Activated T-cell treated with anti-CD3 and anti-CD28 coated beads, Interleukin-2, amount 50 U/mL, for 48 hours (primary cell): ENCODE results near the gene DNAJC12.
"Not testable (repeated sequence)": the region's sequence is repeated elsewhere in the genome, so short reads cannot be mapped to it uniquely, and the experiment has no call there.

Experiments used
- DNase-seq, 2 experiments: peaks; one replicate each; pipeline ENCODE4 v3.0.0-alpha.2; 2020

Gene DNAJC12

GRCh38 chr10:67839511-67839910, 1.5 kb upstream of the DNAJC12 start:
- not testable (repeated sequence) for DNase-seq

GRCh38 chr10:67836972-67837371, 1.0 kb downstream of the DNAJC12 start:
- no peak for DNase-seq

DNA sequence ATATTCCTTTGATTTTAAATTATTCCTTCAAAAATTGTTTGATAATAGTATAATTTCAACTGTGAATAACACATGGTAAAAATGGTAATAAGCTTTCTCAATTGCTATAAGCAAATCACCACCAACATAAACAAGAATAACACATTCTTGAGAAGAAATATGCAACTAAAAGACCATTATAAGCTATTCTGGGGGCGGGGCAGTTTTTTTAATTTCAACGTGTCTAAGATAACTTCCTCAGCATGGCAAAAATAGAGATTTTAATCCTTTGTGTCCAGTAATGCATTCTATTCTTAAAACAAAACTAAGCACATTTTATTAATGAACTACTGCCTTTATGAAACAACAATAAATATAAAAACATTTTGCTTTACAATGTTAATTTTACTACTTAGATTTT, 1.5 kb downstream of the DNAJC12 start:
- DNase-seq = no peak

- DNase-seq = not testable (repeated sequence)
Observed at GRCh38 chr10:67835541-67836394, 2.2 kb downstream of the DNAJC12 start.

DNA sequence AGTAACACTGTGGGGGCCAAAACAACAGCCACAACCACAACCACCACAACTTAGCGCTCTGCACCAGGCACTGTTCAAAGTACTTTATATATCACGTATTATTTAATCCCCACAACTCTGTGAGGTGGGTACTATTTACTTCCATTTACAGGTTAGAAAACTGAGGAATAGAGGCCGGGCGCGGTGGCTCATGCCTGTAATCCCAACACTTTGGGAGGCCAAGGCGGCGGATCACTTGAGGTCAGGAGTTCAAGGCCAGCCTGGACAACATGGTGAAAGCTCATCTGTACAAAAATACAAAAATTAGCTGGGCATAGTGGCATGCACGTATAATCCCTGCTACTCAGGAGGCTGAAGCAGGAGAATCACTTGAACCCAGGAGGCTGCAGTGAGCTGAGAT, 3.6 kb downstream of the DNAJC12 start:
- no peak for DNase-seq

- no peak for DNase-seq
Observed at GRCh38 chr10:67827811-67828210, 10.2 kb downstream of the DNAJC12 start.

- DNase-seq = no peak
Observed at GRCh38 chr10:67819768-67820204, 18.2 kb downstream of the DNAJC12 start.

- DNase-seq = no peak
Observed at GRCh38 chr10:67818323-67818722, 19.7 kb downstream of the DNAJC12 start.

GRCh38 chr10:67816719-67817118, 21.3 kb downstream of the DNAJC12 start:
- DNase-seq = no peak

GRCh38 chr10:67815571-67816059, 22.4 kb downstream of the DNAJC12 start:
- no peak for DNase-seq

DNA sequence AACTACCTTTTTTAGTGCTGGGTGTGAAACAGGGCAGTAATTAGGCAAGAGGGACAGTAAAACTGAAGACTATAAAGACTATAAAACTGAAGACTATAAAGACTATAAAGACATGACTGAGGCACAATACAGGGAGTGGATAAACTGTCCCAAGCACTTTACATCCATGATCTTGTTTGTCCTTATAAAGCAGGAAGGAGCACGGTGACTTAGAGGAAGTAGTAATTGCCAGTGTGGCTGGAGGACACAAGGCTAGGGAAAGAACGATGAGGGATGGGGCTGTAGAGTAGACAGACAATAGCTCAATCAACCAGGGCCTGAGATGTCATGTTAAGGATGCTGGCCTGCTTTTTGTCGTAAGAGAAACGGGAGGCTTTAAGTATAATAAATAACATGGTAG, 26.0 kb downstream of the DNAJC12 start:
- DNase-seq = no peak

DNA sequence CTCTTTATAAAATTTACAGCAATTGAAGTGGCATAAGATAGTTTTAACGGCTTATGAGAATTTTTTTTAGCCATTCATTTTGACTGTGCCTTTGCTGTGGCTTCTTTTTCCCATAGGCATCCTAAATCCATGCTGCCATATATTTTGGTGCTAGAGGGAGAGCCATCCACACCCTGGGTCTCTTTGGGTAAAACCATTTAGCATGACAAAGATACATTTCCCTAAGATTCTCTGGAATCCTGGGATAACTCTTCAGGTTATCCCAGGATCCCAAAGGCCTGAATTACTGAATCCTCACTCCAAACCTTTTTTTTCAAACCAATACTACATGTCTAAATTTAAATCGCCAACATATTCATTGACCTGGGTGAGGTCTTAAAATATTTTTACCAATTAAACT, 28.9 kb downstream of the DNAJC12 start:
- no peak for DNase-seq

GRCh38 chr10:67808704-67809103, 29.3 kb downstream of the DNAJC12 start:
- no peak for DNase-seq

GRCh38 chr10:67807855-67808456, 30.0 kb downstream of the DNAJC12 start:
- no peak for DNase-seq

DNA sequence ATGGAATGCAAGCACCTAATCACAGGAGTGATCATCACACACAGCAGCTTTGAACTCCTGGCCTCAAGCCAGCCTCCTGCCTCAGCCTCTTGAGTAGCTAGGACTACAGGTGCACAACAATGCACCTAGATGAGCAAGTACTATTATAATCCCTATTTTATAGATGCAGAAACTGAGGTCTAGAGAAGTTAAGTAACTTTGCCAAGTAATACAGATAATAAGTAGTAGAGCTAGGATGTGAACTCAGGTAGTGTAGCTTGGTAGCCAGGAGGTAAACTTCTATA, 33.7 kb downstream of the DNAJC12 start:
- DNase-seq = no peak

- no peak for DNase-seq
Observed at GRCh38 chr10:67803588-67804394, 34.2 kb downstream of the DNAJC12 start.

DNA sequence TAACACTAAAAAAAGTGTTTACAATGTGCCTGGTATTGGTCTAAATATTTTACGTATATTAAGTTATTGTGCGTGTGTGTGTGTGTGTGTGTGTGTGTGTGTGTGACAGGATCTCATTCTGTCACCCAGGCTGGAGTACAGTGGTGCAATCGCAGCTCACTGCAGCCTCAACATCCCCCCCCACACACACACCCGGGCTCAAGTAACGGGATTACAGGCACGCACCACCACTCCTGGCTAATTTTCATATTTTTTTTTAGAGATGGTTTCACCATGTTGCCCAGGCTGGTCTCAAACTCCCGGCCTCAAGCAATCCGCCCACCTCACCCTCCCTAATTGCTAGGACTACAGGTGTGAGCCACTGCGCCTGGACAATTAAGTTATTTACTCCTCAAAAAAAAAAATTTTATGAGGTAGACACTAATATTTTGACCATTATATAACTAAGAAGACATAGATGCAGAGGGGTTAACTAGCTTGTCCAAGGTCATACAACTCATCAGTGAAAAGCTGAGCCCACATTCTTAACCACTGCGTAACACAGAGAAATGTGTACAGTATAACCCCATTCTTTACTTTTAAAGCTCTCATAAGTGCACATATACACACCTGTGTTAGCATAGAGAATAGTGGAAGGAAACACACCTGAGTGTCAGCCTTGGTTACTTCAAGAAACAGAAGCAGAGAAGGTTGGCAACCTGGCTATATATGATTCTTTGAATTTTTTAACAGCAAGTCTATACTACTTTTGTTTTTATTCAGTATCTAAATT, 35.0 kb downstream of the DNAJC12 start:
- no peak for DNase-seq

DNA sequence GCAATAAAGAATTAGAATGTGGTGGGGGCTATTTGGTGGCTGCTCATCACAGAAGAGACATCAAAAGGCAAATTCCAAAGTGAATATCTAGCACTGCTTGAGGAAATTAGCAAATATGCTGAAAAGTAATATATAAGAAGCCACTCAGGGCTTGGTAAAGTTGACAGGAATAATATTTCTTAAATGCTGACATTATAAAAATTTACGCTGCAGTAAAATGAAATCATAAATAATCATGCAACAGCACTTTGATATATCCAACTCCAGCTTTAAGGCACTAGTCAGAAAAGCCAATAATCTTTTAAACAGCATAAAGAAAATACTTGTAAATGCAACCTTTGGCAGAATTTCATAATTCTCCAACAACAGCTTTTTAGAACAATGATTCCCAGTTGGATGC, 36.9 kb downstream of the DNAJC12 start:
- no peak for DNase-seq

- DNase-seq = no peak
Observed at GRCh38 chr10:67794909-67795460, 43.0 kb downstream of the DNAJC12 start.

GRCh38 chr10:67794256-67794655, 43.7 kb downstream of the DNAJC12 start:
- DNase-seq = no peak

- DNase-seq = no peak
Observed at GRCh38 chr10:67793313-67793712, 44.7 kb downstream of the DNAJC12 start.

- DNase-seq = no peak
Observed at GRCh38 chr10:67792653-67793052, 45.3 kb downstream of the DNAJC12 start.
